Measurements from ENCODE around the gene ZNF532.

Gene ZNF532

GRCh38 chr18:58858591-58859468, 5.8 kb upstream of the ZNF532 start:
- H3K36me3 ChIP-seq (ENCODE audit: insufficient read depth, low read length) = no peaks in the 10 kb centered on the region
- no peak overlapping the region for H3K4me2 ChIP-seq (ENCODE audit: low read length)
- no peaks in the 10 kb centered on the region for H3K9me2 ChIP-seq (ENCODE audit: low read depth, low read length)
- no peak overlapping the region for H3K9ac ChIP-seq (ENCODE audit: low read length)
- H3F3A ChIP-seq (ENCODE audit: insufficient read depth, low read length) = no peaks in the 10 kb centered on the region
- H3K27ac ChIP-seq (ENCODE audit: low read depth, low read length, poor library complexity, severe bottlenecking) = no peak overlapping the region
- H3K27me3 ChIP-seq (ENCODE audit: insufficient read depth, low read length) = no peaks in the 10 kb centered on the region
- no peak overlapping the region for H2AFZ ChIP-seq (ENCODE audit: low read length)
- H3K79me2 ChIP-seq (ENCODE audit: insufficient read depth, low read length) = no peaks in the 10 kb centered on the region
- H4K20me1 ChIP-seq (ENCODE audit: insufficient read depth, low read length) = no peaks in the 10 kb centered on the region
- no peak overlapping the region for H3K4me3 ChIP-seq (ENCODE audit: low read depth, low read length, poor library complexity, severe bottlenecking)
- H3K9me3 ChIP-seq (ENCODE audit: low read length) = no peaks in the 10 kb centered on the region
- TF ChIP-seq, protein P1, sequence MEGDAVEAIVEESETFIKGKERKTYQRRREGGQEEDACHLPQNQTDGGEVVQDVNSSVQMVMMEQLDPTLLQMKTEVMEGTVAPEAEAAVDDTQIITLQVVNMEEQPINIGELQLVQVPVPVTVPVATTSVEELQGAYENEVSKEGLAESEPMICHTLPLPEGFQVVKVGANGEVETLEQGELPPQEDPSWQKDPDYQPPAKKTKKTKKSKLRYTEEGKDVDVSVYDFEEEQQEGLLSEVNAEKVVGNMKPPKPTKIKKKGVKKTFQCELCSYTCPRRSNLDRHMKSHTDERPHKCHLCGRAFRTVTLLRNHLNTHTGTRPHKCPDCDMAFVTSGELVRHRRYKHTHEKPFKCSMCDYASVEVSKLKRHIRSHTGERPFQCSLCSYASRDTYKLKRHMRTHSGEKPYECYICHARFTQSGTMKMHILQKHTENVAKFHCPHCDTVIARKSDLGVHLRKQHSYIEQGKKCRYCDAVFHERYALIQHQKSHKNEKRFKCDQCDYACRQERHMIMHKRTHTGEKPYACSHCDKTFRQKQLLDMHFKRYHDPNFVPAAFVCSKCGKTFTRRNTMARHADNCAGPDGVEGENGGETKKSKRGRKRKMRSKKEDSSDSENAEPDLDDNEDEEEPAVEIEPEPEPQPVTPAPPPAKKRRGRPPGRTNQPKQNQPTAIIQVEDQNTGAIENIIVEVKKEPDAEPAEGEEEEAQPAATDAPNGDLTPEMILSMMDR (IDR thresholded peaks at IDR 0.05; ENCODE audit: low read length) = no peak
- TF ChIP-seq EZH2 (IDR thresholded peaks at IDR 0.05; ENCODE audit: borderline replicate concordance, low read length) = no peak
- H3K4me1 ChIP-seq (ENCODE audit: insufficient read depth, low read length, severe bottlenecking) = peaks cover 23% of the 10 kb centered on the region

GRCh38 chr18:58859907-58860306, 4.8 kb upstream of the ZNF532 start:
- no peaks in the 10 kb centered on the region for H3K36me3 ChIP-seq (ENCODE audit: insufficient read depth, low read length)
- no peak for TF ChIP-seq EZH2 (IDR thresholded peaks at IDR 0.05; ENCODE audit: borderline replicate concordance, low read length)
- TF ChIP-seq, protein P1 (IDR thresholded peaks at IDR 0.05; ENCODE audit: low read length) = no peak
- no peak overlapping the region for H2AFZ ChIP-seq (ENCODE audit: low read length)
- no peak overlapping the region for H3K27ac ChIP-seq (ENCODE audit: low read depth, low read length, poor library complexity, severe bottlenecking)
- no peak overlapping the region for H3K4me2 ChIP-seq (ENCODE audit: low read length)
- no peaks in the 10 kb centered on the region for H3K79me2 ChIP-seq (ENCODE audit: insufficient read depth, low read length)
- H3F3A ChIP-seq (ENCODE audit: insufficient read depth, low read length) = no peaks in the 10 kb centered on the region
- no peaks in the 10 kb centered on the region for H3K27me3 ChIP-seq (ENCODE audit: insufficient read depth, low read length)
- no peaks in the 10 kb centered on the region for H4K20me1 ChIP-seq (ENCODE audit: insufficient read depth, low read length)
- no peak overlapping the region for H3K9ac ChIP-seq (ENCODE audit: low read length)
- H3K4me1 ChIP-seq (ENCODE audit: insufficient read depth, low read length, severe bottlenecking) = peaks cover 33% of the 10 kb centered on the region
- no peak overlapping the region for H3K4me3 ChIP-seq (ENCODE audit: low read depth, low read length, poor library complexity, severe bottlenecking)
- H3K9me2 ChIP-seq (ENCODE audit: low read depth, low read length) = no peaks in the 10 kb centered on the region
- H3K9me3 ChIP-seq (ENCODE audit: low read length) = no peaks in the 10 kb centered on the region

DNA sequence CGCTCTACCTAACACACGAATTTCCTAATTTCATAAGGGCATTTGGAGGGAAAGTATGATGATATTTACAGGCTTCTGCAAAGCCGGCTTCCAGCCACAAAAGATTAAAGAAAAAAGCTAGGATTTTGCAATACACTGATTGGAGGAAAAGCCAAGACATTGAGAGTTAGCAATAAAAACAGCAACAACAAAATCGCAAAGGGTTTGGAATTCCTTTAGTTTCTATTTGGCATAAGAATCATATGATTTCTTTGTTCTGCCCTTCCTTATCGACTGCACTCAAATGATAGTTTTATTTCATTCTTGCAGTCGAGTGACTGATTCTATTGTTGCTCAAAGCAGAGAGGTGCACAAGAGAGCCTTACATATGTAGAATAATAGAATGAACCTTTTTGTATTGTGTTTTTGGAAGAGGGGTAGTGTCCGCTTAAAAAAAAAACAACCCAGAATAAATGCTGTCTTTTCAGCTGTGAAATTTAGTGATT, 3.9 kb upstream of the ZNF532 start:
- H3K79me2 ChIP-seq (ENCODE audit: insufficient read depth, low read length) = no peaks in the 10 kb centered on the region
- H3K27me3 ChIP-seq (ENCODE audit: insufficient read depth, low read length) = no peaks in the 10 kb centered on the region
- peaks cover 42% of the 10 kb centered on the region for H3K4me1 ChIP-seq (ENCODE audit: insufficient read depth, low read length, severe bottlenecking)
- no peak for TF ChIP-seq EZH2 (IDR thresholded peaks at IDR 0.05; ENCODE audit: borderline replicate concordance, low read length)
- TF ChIP-seq, protein P1 (IDR thresholded peaks at IDR 0.05; ENCODE audit: low read length) = no peak
- H3K4me2 ChIP-seq (ENCODE audit: low read length) = no peak overlapping the region
- H3K9me3 ChIP-seq (ENCODE audit: low read length) = no peaks in the 10 kb centered on the region
- no peak overlapping the region for H3K27ac ChIP-seq (ENCODE audit: low read depth, low read length, poor library complexity, severe bottlenecking)
- H3K9me2 ChIP-seq (ENCODE audit: low read depth, low read length) = no peaks in the 10 kb centered on the region
- no peaks in the 10 kb centered on the region for H3F3A ChIP-seq (ENCODE audit: insufficient read depth, low read length)
- no peak overlapping the region for H3K4me3 ChIP-seq (ENCODE audit: low read depth, low read length, poor library complexity, severe bottlenecking)
- H3K9ac ChIP-seq (ENCODE audit: low read length) = no peak overlapping the region
- H4K20me1 ChIP-seq (ENCODE audit: insufficient read depth, low read length) = no peaks in the 10 kb centered on the region
- peaks cover 7% of the 10 kb centered on the region; the same call in 1 of the 2 replicates for H3K36me3 ChIP-seq (ENCODE audit: insufficient read depth, low read length)
- H2AFZ ChIP-seq (ENCODE audit: low read length) = no peak overlapping the region

All from OCI-LY1 (cell line).